Measurements from ENCODE around the gene THSD4. TPM values are rescaled to one million over a fixed set of nuclear protein-coding genes. Genes with fewer than 3 reads are reported as not detected.

The THSD4 gene
- polyA plus RNA-seq, 1 experiment = 45.8 TPM

DNA sequence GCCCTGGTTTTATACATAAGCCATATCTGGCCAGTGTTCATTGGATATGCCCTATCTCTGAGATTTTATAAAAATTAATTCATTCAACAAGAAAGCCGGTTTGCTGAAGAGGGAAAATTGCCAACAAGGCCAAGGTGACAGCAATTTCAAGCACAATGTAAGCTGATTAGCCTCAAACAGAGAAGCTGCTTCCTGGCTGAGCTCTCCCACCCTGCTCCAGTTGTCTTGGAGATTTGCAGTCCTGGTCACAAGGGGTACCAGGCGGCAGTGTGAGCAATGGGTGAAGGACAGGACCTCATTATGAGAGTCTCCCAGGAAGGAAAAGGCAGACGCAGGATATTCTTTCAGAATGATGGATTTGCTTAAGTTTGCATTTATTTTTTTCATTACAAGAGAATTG lies 5.4 kb upstream of the THSD4 start:
- Histone ChIP-seq H3K9me3 (ENCODE audit: control insufficient read depth, insufficient read depth, low read length) (peaks cover 3% of the 10 kb centered on the region; the same call in 1 of the 2 replicates), H3K27me3 (ENCODE audit: control insufficient read depth, insufficient read depth, low read length) (no peaks in the 10 kb centered on the region), H3K4me3 (ENCODE audit: low read depth, low read length) (no peak overlapping the region), H3K27ac (ENCODE audit: low read depth, low read length) (no peak overlapping the region)
- TF ChIP-seq, protein P1, sequence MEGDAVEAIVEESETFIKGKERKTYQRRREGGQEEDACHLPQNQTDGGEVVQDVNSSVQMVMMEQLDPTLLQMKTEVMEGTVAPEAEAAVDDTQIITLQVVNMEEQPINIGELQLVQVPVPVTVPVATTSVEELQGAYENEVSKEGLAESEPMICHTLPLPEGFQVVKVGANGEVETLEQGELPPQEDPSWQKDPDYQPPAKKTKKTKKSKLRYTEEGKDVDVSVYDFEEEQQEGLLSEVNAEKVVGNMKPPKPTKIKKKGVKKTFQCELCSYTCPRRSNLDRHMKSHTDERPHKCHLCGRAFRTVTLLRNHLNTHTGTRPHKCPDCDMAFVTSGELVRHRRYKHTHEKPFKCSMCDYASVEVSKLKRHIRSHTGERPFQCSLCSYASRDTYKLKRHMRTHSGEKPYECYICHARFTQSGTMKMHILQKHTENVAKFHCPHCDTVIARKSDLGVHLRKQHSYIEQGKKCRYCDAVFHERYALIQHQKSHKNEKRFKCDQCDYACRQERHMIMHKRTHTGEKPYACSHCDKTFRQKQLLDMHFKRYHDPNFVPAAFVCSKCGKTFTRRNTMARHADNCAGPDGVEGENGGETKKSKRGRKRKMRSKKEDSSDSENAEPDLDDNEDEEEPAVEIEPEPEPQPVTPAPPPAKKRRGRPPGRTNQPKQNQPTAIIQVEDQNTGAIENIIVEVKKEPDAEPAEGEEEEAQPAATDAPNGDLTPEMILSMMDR (IDR thresholded peaks at IDR 0.05; ENCODE audit: low read depth, low read length) = no peak
- POLR2A ChIA-PET = no interaction called here
- CTCF ChIA-PET = interaction anchor here (1.0 to 2.1 kb wide), 2 partner anchors 136 to 334 kb away, joined by 3 to 9 read pairs; no protein-coding TSS in a partner anchor
- no peak for DNase-seq (ENCODE audit: low read depth, low spot score)

DNA sequence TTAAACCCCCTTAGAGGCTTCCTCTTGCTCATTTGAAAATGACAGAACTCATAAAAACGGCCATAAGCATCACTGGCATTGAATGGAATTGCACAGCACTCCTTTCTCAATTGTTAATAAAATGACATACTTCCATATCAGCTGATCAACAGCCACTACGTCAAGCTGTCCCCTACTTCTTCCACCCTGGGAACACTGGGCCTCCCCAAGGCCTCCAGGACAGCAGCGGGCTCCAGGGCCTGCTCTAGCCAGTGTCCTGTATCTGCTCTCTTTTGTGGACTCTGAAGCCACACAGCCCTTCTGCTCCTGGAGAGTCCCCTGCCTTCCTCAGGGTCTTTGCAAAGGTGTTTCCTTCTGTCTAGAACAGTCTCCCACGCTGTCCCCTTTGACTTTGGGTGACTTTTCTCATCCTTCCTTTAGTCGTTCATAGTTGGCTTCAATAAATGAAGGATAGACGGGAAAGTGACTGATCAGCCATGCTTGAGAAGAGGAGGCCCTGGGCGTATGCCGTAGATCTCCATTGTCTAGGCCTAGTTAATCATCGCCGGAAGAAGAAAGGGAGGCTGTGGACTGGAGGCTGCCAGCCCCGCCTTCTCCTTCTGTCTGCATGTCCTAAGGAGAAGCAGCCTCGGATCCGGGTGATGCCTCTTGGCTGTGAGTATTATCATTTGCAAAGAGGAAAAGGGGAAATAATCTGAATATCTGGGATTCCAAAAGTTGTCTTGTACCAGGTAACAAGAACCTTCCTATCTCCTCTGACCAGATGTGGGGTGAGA lies 4.7 kb upstream of the THSD4 start:
- Histone ChIP-seq H3K9me3 (ENCODE audit: control insufficient read depth, insufficient read depth, low read length) (peaks cover 6% of the 10 kb centered on the region; the same call in 1 of the 2 replicates), H3K27me3 (ENCODE audit: control insufficient read depth, insufficient read depth, low read length) (no peaks in the 10 kb centered on the region), H3K4me3 (ENCODE audit: low read depth, low read length) (no peak overlapping the region), H3K27ac (ENCODE audit: low read depth, low read length) (no peak overlapping the region)
- ChIA-PET POLR2A (no interaction called here), CTCF (interaction anchor here (1.0 to 2.1 kb wide), 3 partner anchors 136 to 691 kb away, joined by 3 to 9 read pairs (median 3); no protein-coding TSS in a partner anchor)
- TF ChIP-seq, protein P1 (IDR thresholded peaks at IDR 0.05; ENCODE audit: low read depth, low read length) = no peak
- no peak for DNase-seq (ENCODE audit: low read depth, low spot score)

GRCh38 chr15:71111181-71111565 lies 4.1 kb upstream of the THSD4 start:
- DNase-seq (ENCODE audit: low read depth, low spot score) = no peak
- Histone ChIP-seq H3K9me3 (ENCODE audit: control insufficient read depth, insufficient read depth, low read length) (peaks cover 6% of the 10 kb centered on the region; the same call in 1 of the 2 replicates), H3K4me3 (ENCODE audit: low read depth, low read length) (no peak overlapping the region), H3K27ac (ENCODE audit: low read depth, low read length) (no peak overlapping the region), H3K27me3 (ENCODE audit: control insufficient read depth, insufficient read depth, low read length) (no peaks in the 10 kb centered on the region)
- ChIA-PET POLR2A (no interaction called here), CTCF (interaction anchor here (0.7 to 1.5 kb wide), 2 partner anchors 28 to 690 kb away, joined by 3 read pairs; no protein-coding TSS in a partner anchor)
- TF ChIP-seq, protein P1 (IDR thresholded peaks at IDR 0.05; ENCODE audit: low read depth, low read length) = no peak

DNA sequence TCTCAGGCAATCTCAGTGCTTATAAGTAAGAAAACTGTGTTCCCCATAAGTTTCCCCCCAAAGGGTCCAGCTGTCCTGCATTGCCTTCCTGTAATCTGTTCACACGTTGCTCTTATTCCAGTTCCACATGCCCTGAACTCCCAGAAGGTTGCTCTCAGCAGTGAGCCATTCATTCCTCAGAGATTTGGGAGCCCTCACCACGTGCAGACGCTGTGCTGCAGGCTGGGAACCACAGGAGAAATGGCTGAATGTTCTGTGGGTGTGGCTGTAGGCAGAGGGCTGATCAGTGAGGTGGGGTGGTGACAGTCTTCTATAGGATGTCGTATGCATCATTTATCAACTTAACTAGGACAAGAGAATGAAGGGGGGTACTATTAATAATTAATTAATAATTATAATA lies 3.3 kb upstream of the THSD4 start:
- Histone ChIP-seq H3K27me3 (ENCODE audit: control insufficient read depth, insufficient read depth, low read length) (no peaks in the 10 kb centered on the region), H3K4me3 (ENCODE audit: low read depth, low read length) (no peak overlapping the region), H3K9me3 (ENCODE audit: control insufficient read depth, insufficient read depth, low read length) (peaks cover 6% of the 10 kb centered on the region; the same call in 1 of the 2 replicates), H3K27ac (ENCODE audit: low read depth, low read length) (no peak overlapping the region)
- no peak for DNase-seq (ENCODE audit: low read depth, low spot score)
- POLR2A ChIA-PET = no interaction called here
- CTCF ChIA-PET = interaction anchor here (0.6 to 2.3 kb wide), 3 partner anchors 28 to 328 kb away, joined by 3 to 6 read pairs (median 3); no protein-coding TSS in a partner anchor
- TF ChIP-seq, protein P1 (IDR thresholded peaks at IDR 0.05; ENCODE audit: low read depth, low read length) = no peak

- TF ChIP-seq, protein P1 (IDR thresholded peaks at IDR 0.05; ENCODE audit: low read depth, low read length) = no peak
- DNase-seq (ENCODE audit: low read depth, low spot score) = no peak
- H3K27me3 ChIP-seq (ENCODE audit: control insufficient read depth, insufficient read depth, low read length) = no peaks in the 10 kb centered on the region
- CTCF ChIA-PET = interaction anchor here (0.6 to 2.3 kb wide), 3 partner anchors 138 to 328 kb away, joined by 3 to 6 read pairs (median 3); no protein-coding TSS in a partner anchor
- POLR2A ChIA-PET = no interaction called here
- H3K4me3 ChIP-seq (ENCODE audit: low read depth, low read length) = no peak overlapping the region
- H3K9me3 ChIP-seq (ENCODE audit: control insufficient read depth, insufficient read depth, low read length) = peaks cover 6% of the 10 kb centered on the region; the same call in 1 of the 2 replicates
- H3K27ac ChIP-seq (ENCODE audit: low read depth, low read length) = no peak overlapping the region
Measured at GRCh38 chr15:71112429-71112828, 2.8 kb upstream of the THSD4 start.

Measured in AG04450 (cell line).